T follicular helper cell (primary cell): ENCODE measurements around the gene GZF1.
A peak's percentile ranks its signal among the peaks of the same experiment; 100 is the strongest.

Experiments used
- DNase-seq: peaks from one replicate; pipeline ENCODE4 v3.0.0-alpha.2; 2020; ENCODE audit warnings: low read depth
- total RNA-seq, 2 experiments: gene quantifications; one replicate each; lab custom pipeline; 2026; lab: John Stamatoyannopoulos, UW

GZF1 gene
- 32.2 to 33.6 reads per million in 2 experiments for total RNA-seq

DNA sequence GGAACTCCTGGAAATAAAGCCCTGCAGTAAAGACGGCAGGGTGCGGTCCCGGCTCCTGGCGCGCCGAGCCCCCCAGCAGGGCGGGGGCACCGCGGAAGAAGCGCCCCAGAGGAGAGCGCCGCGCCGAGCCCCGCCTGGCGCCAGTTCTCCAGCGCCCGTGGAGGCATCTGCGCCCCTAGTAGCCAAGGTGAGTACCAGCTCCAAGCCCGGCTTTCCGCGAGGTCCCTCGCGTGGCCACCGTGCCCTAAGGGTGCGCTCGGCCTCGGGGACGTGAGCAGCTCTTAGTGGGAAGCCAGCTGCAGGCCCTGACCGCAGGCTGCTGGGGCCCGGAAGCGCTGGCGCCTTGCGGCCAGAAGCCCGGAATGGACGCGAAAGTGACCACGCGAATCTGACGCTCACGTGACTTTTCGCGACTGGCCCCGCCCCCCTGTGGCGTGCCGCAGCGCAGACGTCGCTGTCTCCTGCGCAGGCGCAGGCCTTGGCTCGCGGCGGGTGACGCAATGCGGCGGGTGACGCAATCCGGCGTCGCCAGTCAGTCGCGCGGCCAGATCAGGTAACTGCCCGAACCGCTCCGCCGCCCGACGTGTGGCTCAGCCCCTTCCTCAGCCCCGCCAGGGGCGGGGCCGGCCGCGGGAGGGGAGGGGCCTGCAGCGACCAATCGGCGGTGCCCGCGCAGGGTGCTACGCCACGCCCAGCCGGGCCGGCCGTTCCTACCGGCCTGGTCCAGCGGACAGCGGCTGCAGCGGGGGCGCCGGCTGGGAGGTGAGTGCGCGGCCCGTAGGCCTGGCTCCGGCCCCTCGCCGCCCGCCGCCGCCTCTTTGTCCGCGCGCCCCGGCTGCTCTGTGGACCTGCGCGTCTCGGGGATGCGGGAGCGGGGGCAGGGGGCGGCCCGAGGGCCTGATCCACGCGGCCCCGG lies at the start of gene GZF1:
Gene GZF1 (plus strand): TSS at position 707 of the 916 bp plus-strand sequence. CDS start 2,202 bp downstream, outside the sequence.
- DNase-seq = peak; percentile 97

DNA sequence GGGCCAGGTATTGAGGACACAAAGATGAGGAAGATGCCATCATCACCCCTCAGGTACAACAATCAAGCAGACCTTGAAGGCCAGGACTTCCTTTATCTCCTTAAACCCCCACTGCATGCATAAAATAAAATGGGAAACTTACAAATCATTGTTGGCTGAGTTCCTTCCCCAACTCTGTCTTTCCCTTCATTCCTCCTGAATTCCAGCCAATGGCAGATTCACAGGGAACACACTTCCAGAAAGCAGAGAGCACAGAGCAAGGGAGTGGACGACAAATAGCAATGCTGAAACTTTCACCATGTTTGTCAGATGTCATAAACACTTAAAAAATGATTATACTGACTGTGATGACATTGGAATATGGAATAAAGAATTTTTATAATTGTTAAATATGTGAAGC lies 48.7 kb upstream of the GZF1 start:
- no peak for DNase-seq

DNA sequence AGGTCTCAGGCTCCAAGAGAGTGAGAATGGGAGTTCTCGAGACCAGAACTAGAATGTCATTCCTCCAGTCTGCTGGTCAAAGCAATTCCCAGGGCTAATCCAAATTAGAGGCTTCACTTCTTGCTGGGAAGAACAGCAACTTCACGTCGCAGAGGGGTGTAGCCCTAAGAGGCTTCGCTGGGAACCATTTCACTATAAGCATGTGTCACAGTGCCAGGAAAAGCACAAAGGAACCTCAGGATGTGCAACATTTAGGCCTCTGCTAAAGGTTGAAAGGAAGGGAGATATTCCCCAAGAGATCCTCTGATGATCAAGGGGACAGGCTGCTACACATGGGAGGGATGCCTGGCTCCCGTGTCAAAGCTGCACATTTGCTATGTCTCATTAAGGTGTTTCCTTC lies 47.3 kb upstream of the GZF1 start:
- no peak for DNase-seq

DNA sequence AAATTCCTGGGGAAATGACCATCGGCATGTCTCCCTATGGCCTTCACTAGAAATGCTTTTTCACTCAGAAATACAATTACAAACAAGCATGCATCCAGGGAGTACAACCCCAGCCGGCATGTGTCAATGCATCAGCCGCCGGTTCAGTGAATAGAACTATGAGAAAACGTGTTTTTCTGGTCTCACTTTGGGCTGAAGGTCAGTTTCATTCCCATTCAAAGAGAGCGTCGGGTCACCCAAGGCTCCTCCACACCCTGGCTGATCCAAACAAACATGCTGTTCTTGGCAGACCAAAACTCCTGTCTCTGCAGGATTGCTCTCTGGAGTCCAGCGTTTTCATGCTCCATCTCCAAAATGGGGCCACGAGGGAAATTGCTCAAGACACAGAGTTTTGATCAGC lies 46.9 kb upstream of the GZF1 start:
- DNase-seq = no peak

DNA sequence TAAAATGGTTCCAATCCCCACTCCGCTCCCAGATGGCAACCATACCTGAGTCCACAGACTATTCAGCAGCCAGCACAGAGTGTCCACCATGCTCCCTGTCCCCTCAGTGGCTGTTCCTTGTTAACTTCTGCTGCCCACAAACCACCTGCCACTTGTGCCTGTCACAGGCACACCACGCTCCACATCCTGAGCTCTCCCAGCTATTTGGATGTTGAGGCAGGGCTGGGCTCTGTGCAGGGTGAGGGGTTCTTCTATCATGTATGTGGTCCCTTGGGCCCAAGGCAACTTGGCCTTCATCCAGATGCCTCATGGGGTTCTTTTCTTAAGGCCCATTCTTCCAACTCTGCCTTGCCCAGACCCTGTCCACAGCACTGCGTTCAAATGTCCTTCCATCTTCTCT lies 45.4 kb upstream of the GZF1 start:
- no peak for DNase-seq

DNA sequence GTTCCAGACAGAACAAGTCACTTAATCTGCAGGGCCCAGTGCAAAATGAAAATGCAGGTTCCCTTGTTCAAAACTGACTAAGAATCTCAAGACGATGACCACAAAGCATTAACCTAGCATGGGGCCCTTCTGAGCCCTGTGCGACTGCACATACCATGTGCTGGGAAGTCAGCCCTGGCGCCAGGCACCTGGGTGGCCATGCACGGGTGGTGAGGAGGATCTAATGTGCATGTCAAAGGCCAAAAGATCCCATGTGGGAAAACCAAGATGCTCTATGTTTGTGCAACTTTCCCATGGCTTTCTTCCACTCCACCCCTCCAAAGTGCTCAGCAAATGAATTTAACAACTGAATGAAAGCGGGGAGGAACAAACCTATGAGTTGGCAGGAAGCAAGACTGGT lies 44.9 kb upstream of the GZF1 start:
- no peak for DNase-seq

DNA sequence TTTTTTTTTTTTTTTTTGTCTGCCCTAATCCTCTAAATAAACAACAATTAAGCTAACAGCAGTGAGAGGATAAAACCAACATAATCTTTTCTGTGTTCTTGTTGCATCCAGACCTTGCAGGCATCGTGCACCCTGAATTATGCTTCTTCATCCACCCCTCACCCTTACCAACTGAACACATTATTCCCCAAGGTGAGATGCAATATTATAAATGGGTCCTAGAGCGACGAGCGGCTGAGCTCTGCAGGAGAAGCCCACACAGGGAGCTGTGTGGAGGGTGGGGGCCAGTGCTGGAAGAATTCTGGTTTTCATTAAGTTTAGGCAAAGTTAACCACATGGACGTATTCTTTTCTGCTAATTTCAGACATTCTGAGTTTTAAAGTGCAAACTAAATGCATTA lies 43.6 kb upstream of the GZF1 start:
- no peak for DNase-seq

DNA sequence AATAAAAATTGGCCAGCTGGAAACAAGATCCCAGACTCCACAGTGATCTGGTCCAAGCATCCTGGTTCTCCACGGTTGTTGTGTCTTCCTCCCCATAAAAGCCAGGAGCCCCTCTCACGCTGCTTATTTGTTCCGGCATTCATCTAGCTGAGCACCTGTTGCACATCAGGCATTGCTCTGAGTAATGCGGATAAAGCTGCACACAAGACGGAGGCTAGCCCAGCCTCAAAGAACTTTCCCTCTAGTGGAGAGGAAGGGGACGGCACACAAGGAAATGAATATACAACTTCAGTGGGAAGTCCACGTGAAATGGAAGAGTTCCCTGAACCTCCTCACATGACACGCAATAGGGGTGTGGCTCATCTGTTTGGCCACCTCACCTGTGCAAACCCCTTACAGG lies 41.7 kb upstream of the GZF1 start:
- no peak for DNase-seq

DNA sequence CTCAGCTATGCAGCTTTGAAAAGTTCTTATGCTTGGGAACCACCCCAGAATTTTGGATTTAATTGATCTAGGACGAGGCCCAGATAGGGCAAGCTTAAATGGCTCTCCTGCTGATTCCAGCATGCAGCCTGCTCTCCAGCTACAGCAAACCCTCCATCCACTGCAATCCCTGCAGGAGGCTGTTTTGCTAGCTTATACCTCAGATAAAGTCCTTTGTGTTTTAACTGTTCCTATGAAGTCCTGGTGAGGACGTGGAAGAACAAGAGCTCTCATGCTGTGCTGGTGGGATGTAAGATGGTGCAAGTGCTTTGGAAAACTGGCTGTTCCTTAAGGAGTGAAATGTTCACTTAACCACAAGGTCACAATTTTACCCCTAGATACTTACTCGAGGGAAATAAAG lies 36.9 kb upstream of the GZF1 start:
- DNase-seq = no peak

DNA sequence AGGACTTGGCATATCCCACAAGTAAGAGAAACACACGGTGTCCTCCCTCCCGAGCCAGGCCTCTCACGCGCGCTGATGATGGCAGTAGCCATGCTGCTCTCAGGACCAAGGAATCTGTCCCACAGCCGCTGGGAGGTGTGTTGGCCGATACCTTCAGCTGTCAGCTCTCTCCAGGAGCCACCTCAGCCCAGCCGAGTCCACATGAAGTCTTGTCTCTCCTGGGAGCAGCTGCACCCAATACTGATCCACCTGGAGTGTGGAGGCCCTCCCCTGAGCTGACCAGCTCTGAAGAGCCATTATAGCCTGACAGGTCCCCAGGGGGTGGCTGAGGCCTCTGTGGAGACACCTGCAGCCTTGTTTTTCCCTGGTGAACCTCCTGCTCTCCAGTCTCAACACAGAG lies 35.2 kb upstream of the GZF1 start:
- DNase-seq = no peak

DNA sequence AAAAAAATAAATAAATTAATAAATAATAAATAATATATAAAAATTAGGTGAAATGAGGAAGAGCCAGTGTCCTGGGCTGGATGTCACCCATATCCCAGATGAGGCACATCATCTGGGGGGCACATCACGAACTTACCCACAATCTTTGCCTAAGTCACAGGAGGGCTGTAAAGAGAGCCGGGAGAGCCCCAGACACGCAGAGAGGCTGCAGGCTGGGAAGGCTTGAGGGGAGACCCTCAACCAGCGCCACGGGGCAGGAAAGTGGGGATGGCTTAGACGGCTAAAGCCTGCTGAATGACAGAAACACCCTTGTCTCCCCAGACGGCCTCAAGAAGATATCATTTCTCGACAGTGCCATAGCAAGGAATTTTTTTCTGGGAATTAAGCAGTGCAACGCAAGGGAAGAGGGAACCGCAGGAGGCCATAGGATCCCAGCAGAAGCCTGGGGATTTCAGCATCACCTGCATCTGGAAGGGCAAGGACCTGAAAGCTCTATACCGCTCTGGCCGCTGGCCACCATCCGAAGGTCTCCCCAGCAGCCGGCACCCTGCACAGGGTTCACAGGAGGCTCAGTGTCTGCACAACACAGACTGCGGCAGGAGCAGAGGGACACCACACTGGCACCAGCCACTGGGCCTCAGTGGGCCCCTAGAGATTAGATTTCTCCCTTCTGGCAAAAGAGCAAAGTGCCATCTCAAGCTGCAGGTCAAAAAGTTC lies 34.2 kb upstream of the GZF1 start:
- no peak for DNase-seq

DNA sequence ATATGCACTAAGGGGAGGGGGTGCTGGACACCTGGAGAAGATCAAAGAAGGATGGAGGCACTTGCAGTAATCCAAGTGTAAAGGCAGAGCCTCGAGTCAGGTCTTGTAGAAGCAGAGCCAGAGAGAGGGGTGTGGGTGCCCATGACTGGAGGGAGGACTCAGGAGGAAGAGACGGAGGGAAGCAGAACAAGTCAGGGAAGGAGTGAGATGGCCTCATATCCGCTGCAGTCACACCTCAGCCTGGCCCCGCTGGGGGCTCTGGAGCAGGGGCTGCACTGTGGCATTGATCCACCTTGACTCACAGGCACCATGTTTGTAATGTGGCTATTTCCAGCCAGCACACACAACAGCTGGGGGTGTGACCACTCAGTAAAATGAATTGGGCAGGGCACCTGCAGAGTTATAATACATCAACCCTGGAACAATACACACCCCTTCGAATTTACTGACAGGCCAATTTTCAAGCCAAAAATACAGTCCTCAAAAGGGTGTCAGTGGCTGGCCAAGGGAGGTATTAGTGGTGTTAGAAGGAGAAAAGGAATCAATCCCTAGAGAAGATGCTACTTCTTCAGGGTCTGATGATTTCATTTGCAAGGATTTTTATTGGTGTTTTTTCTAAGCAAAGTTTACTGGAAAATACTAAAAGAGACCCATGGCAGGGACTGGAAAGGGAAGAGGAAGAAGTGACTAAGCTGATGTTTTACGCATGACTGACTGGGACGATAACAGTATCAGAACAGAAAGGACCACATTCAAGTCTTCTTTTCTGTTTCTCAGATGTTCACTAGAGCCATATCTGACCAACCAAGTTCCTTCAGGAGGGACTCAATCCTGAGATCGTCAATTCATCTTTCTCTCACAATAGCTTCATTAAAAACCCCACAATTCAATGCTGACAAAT lies 30.3 kb upstream of the GZF1 start:
- DNase-seq = no peak

DNA sequence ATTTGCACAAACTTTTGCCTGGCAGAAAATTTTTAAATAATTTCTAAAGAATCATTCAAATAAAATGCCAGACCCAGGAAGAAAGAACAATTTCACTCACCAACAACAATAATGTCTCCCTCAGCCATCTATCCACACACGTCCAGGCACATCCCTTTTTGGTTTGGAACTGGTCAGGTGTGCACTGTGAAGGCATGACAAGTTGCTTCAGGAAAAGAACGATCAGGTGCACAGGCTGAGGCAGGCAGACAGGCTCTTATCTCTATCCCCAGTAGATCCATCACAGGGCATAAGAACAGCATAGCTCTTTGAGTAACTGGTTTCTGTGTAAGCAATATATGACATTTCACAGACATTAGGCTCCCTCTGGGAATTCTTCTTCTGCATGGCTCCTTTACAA lies 29.5 kb upstream of the GZF1 start:
- DNase-seq = no peak

DNA sequence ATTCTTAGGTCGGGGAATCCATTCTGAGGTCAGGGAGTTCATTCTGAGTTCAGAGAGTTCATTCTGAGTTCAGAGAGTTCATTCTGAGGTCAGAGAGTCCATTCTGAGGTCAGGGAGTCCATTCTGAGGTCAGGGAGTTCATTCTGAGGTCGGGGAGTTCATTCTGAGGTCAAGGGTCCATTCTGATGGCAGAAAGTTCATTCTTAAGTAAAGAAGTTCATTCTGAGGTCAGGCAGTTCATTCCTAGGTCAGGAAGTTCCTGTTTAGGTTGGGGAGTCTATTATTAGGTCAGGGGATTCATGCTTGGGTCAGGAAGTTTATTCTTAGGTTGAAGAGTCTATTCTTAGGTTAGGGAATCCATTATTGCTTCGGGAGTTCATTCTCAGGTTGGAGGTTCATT lies 27.9 kb upstream of the GZF1 start:
- no peak for DNase-seq

DNA sequence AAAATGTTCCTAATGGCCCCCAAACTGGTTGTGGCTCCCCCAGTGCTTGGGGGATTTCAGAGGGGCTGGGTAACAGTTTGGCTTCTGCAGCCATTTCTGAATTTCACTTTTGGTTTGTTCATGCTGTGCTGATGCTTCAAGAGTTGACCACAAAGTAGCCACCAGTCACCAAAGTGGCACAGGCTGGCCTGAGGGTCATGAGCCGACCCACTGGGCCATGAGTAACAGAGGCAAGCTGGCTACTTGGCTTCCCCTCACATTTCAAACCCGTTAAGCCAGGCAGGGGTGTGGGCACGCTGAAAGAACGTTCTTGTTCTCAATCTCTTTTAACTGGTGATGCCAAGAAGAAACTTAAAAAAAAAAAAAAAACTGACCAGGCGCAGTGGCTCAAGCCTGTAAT lies 26.5 kb upstream of the GZF1 start:
- no peak for DNase-seq

DNA sequence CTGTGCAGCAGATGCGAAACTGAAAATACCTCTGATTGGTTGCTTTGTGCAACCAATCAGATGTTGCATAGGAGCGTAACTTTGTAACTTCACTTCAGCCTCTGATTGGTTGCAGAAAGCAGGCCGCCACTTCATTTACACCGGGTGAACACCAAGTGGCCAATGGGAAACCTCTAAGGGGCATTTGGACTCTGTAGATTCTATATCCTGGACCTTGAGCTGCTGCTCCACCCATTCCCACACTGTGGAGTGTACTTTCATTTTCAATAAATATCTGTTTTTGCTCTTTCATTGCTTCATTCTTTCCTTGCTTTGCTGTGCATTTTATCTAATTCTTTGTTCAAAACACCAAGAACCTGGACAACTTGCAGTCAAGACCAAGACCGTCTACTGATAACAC lies 25.5 kb upstream of the GZF1 start:
- DNase-seq = no peak

DNA sequence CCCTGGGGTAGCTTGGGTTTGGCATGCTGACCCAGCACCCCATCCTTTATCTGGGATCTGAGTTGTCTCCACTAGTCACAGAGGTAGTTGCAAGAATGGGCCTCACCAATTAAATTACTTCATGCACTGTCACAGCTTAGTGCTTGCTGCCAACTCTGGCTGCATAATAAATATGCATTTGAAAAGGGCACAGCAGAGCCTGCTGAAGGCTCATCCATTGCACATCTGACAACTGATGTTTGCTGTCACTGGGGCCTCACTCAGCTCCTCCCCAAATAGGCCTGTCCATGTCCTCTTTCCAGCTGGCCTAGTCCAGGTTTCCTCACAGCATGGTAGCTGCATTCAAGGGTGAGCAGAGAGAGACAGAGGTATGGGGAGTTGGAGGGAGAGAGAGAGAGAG lies 24.7 kb upstream of the GZF1 start:
- DNase-seq = no peak

DNA sequence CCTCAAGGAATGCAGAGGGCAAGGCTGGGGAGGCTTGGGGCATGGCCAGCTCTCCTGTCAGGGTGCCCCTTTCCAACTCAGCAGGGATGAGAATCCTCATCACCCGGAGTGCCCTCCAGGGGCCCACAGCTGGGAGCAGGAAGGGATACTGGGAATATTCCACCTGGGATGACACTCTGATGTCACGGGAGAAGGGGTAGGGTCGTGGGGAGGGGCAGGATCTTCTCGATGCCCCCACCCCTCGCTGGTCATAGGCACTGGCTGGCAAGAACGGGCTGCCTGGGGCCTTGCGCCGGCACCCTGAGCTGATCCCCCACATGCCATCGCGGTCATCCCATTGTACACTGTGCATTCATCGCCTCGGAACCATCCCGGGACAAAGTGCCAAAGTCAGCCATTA lies 22.0 kb upstream of the GZF1 start:
- no peak for DNase-seq

DNA sequence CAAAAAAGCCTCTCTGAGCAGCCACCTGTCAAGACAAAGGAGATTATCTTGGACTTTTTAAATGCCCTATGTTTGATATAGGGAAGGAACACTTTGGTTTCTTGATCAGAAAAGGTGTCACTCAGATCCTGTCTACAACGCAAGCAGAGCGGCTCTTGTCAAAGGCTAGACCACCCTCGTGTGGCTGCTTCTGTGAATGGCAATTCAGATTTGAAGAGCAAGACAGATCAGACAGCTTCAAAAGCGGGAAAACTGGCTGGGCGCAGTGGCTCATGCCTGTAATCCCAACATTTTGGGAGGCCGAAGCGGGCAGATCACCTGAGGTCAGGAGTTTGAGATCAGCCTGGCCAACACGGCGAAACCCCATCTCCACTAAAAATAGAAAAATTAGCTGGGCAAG lies 21.5 kb upstream of the GZF1 start:
- no peak for DNase-seq

DNA sequence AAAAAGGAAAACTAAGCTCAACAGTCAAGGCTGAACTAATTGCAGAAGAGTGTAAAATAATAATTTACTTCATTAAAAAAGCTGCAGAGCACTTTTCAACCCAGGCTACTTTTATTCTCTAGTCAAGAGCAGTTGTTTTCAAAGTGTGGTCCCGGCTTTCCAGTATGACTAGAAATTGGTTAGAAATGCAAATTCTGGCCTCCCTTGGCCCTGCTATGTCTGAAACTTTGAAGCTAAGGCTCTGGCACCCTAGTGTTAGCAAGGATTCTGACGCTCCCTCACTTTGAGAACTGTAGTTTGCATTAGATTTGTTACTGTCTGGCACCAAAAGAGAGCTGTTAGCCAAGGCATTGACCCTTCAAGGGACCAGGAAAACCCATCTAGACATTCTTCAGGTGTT lies 20.9 kb upstream of the GZF1 start:
- DNase-seq = no peak

DNA sequence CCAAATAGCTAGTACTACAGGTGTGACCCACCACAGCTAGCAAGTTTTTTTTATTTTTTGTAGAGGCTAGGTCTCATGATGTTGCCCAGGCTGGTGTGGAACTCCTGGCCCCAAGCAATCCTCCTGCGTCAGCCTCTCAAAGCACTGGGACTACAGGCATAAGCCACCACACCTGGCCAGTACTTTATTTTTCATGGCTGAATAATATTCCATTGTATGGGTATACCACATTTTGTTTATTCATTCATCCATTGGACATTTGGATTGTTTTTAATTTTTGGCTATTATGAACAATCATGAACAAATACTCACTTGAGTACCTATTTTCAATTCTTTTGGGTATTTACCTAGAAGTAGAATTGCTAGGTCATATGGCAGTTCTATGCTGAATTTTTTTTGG lies 18.4 kb upstream of the GZF1 start:
- no peak for DNase-seq

DNA sequence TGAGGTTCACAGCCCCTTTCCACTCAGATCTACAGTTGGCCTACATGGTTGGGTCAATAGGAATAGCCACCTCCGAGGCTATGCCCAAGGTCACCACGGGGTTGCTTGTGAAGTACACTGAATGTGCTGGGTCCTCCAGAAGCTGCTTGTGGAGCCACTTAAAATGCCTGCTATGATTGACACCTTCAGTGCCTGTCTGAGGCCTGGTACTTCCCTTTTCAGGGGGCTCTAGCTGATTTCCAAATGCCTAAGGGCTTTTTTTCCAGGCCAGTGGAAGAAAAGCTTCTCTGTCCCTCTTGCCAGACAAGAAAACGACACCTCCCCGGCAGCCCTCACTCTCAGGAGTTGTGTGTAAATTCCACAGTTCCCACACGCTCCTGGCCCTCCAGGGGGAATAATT lies 17.6 kb upstream of the GZF1 start:
- no peak for DNase-seq
